ENCODE data around the gene VCAM1.

VCAM1 gene

GRCh38 chr1:100759188-100759587 is 39.6 kb downstream of the VCAM1 start:
- no peak for TF ChIP-seq CTCF (IDR thresholded peaks at IDR 0.05; ENCODE audit: borderline replicate concordance, insufficient read depth, low read depth, low read length)
- H3K4me3 ChIP-seq (ENCODE audit: low read depth, low read length) = no peak overlapping the region

- H3K4me3 ChIP-seq (ENCODE audit: low read depth, low read length) = no peak overlapping the region
- TF ChIP-seq CTCF (IDR thresholded peaks at IDR 0.05; ENCODE audit: borderline replicate concordance, insufficient read depth, low read depth, low read length) = no peak
Observed at GRCh38 chr1:100760511-100760910, 41.0 kb downstream of the VCAM1 start.

GRCh38 chr1:100762461-100762860 is 42.9 kb downstream of the VCAM1 start:
- no peak for TF ChIP-seq CTCF (IDR thresholded peaks at IDR 0.05; ENCODE audit: borderline replicate concordance, insufficient read depth, low read depth, low read length)
- no peak overlapping the region for H3K4me3 ChIP-seq (ENCODE audit: low read depth, low read length)

- TF ChIP-seq CTCF (IDR thresholded peaks at IDR 0.05; ENCODE audit: borderline replicate concordance, insufficient read depth, low read depth, low read length) = no peak
- no peak overlapping the region for H3K4me3 ChIP-seq (ENCODE audit: low read depth, low read length)
Observed at GRCh38 chr1:100767176-100767890, 47.8 kb downstream of the VCAM1 start.

GRCh38 chr1:100769323-100769722 is 49.8 kb downstream of the VCAM1 start:
- no peak for TF ChIP-seq CTCF (IDR thresholded peaks at IDR 0.05; ENCODE audit: borderline replicate concordance, insufficient read depth, low read depth, low read length)

GRCh38 chr1:100769906-100770646 is 50.5 kb downstream of the VCAM1 start:
- no peak overlapping the region for H3K4me3 ChIP-seq (ENCODE audit: low read depth, low read length)
- no peak for TF ChIP-seq CTCF (IDR thresholded peaks at IDR 0.05; ENCODE audit: borderline replicate concordance, insufficient read depth, low read depth, low read length)

More at GRCh38 chr1:100769323-100769722, 49.8 kb downstream of the VCAM1 start:
- no peak overlapping the region for H3K4me3 ChIP-seq (ENCODE audit: low read depth, low read length)

- no peak overlapping the region for H3K4me3 ChIP-seq (ENCODE audit: low read depth, low read length)
- TF ChIP-seq CTCF (IDR thresholded peaks at IDR 0.05; ENCODE audit: borderline replicate concordance, insufficient read depth, low read depth, low read length) = no peak
Observed at GRCh38 chr1:100773444-100773843, 53.9 kb downstream of the VCAM1 start.

All from GM12875 (cell line).